Measurements from ENCODE around the gene SLC26A1.

The SLC26A1 gene

DNA sequence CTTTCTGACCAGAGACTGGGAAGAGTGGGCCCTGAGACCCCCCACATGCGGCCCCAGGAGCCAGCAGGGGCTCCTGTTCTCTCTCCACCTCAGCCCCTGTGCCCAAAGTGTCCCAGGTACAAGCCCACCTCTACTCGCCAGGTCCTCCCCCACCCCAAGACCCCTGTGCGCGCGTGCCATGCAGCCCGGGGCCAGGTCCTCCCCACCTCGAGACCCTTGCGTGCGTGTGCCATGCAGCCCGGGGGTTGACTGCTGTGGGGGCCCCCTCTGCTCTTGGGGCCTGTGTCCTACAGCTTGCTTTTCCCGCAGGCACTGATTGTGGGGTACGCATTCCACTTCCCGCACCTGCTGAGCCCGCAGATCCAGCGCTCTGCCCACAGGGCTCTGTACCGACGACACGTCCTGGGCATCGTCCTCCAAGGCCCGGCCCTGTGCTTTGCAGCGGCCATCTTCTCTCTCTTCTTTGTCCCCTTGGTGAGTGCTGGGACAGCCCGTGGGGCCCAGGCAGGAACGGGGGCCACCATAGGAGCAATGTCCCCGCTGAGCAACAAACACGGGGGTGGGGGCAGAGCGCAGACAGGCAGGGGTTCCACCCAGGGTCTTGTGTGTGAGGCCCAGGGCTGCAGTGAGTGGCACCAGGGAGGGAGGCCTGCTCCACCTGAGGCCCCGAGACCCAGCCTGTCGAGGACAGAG lies 40.2 kb downstream of the SLC26A1 start:
- Histone ChIP-seq H3K9me2 (replicated peaks; ENCODE audit: insufficient read depth, low read length) (no peaks in the 10 kb centered on the region), H2AFZ (ENCODE audit: low read depth, low read length, severe bottlenecking) (no peak overlapping the region), H4K20me1 (ENCODE audit: low read depth, low read length) (no peaks in the 10 kb centered on the region), H3K27ac (ENCODE audit: low read depth, low read length) (no peak overlapping the region), H3K9me3 (ENCODE audit: insufficient read depth, low read length) (no peaks in the 10 kb centered on the region), H3K4me3 (ENCODE audit: insufficient read depth, low read length, poor library complexity, severe bottlenecking) (no peak overlapping the region), H3K27me3 (ENCODE audit: low read length) (no peaks in the 10 kb centered on the region), H3K36me3 (ENCODE audit: low read length) (no peaks in the 10 kb centered on the region), H3F3A (ENCODE audit: insufficient read depth) (no peaks in the 10 kb centered on the region), H3K4me2 (ENCODE audit: low read depth, low read length, poor library complexity, severe bottlenecking) (no peak overlapping the region), H3K9ac (ENCODE audit: low read length) (no peak overlapping the region), H3K79me2 (ENCODE audit: insufficient read depth, low read length) (no peaks in the 10 kb centered on the region)
- TF ChIP-seq CTCF (IDR thresholded peaks at IDR 0.05; ENCODE audit: insufficient read depth, low read length, poor library complexity, severe bottlenecking) (no peak), EZH2phosphoT487 (conservative IDR thresholded peaks at IDR 0.05; ENCODE audit: low read length) (no peak)

GRCh38 chr4:951594-952468 lies 41.4 kb downstream of the SLC26A1 start:
- H3K79me2 ChIP-seq (ENCODE audit: insufficient read depth, low read length), result no peaks in the 10 kb centered on the region
- H3K9ac ChIP-seq (ENCODE audit: low read length), result no peak overlapping the region
- H3K9me2 ChIP-seq (replicated peaks; ENCODE audit: insufficient read depth, low read length), result no peaks in the 10 kb centered on the region
- H3K4me3 ChIP-seq (ENCODE audit: insufficient read depth, low read length, poor library complexity, severe bottlenecking), result no peak overlapping the region
- H3K4me2 ChIP-seq (ENCODE audit: low read depth, low read length, poor library complexity, severe bottlenecking), result no peak overlapping the region
- H2AFZ ChIP-seq (ENCODE audit: low read depth, low read length, severe bottlenecking), result no peak overlapping the region
- no peaks in the 10 kb centered on the region for H3K9me3 ChIP-seq (ENCODE audit: insufficient read depth, low read length)
- H3K36me3 ChIP-seq (ENCODE audit: low read length), result no peaks in the 10 kb centered on the region
- TF ChIP-seq EZH2phosphoT487 (conservative IDR thresholded peaks at IDR 0.05; ENCODE audit: low read length) (no peak), CTCF (IDR thresholded peaks at IDR 0.05; ENCODE audit: insufficient read depth, low read length, poor library complexity, severe bottlenecking) (no peak)
- no peaks in the 10 kb centered on the region for H3K27me3 ChIP-seq (ENCODE audit: low read length)
- no peak overlapping the region for H3K27ac ChIP-seq (ENCODE audit: low read depth, low read length)
- no peaks in the 10 kb centered on the region for H4K20me1 ChIP-seq (ENCODE audit: low read depth, low read length)
- H3F3A ChIP-seq (ENCODE audit: insufficient read depth), result no peaks in the 10 kb centered on the region

DNA sequence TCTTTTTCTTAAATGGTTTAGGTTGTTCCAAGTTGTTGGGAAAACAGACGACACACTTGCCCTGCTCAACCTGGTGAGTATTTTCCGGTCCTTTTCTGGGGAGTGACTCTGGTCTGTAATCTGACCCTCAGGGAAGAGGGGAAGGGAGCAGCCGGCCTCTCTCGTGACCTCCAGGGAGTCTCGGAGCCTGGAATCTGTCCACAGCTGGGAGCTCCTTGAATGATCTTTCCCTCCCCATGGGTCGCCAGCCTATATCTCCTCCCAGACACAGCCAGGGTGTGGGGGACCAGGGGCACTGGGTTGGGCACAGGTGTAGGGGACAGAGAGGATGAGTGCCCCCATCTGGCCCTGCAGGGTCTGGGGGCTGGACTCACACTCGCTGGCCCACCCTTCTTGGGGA lies 42.0 kb downstream of the SLC26A1 start:
- Histone ChIP-seq H3K27ac (ENCODE audit: low read depth, low read length) (no peak overlapping the region), H3K9me2 (replicated peaks; ENCODE audit: insufficient read depth, low read length) (no peaks in the 10 kb centered on the region), H3K4me2 (ENCODE audit: low read depth, low read length, poor library complexity, severe bottlenecking) (no peak overlapping the region), H3K9ac (ENCODE audit: low read length) (no peak overlapping the region), H3K4me3 (ENCODE audit: insufficient read depth, low read length, poor library complexity, severe bottlenecking) (no peak overlapping the region), H3K79me2 (ENCODE audit: insufficient read depth, low read length) (no peaks in the 10 kb centered on the region), H3K36me3 (ENCODE audit: low read length) (no peaks in the 10 kb centered on the region), H3K27me3 (ENCODE audit: low read length) (no peaks in the 10 kb centered on the region), H3K9me3 (ENCODE audit: insufficient read depth, low read length) (no peaks in the 10 kb centered on the region), H3F3A (ENCODE audit: insufficient read depth) (no peaks in the 10 kb centered on the region), H2AFZ (ENCODE audit: low read depth, low read length, severe bottlenecking) (no peak overlapping the region), H4K20me1 (ENCODE audit: low read depth, low read length) (no peaks in the 10 kb centered on the region)
- TF ChIP-seq CTCF (IDR thresholded peaks at IDR 0.05; ENCODE audit: insufficient read depth, low read length, poor library complexity, severe bottlenecking), result no peak
- no peak for TF ChIP-seq EZH2phosphoT487 (conservative IDR thresholded peaks at IDR 0.05; ENCODE audit: low read length)

Data from SU-DHL-6 (cell line).